ENCODE measurements around the gene SLC44A5.

DNA sequence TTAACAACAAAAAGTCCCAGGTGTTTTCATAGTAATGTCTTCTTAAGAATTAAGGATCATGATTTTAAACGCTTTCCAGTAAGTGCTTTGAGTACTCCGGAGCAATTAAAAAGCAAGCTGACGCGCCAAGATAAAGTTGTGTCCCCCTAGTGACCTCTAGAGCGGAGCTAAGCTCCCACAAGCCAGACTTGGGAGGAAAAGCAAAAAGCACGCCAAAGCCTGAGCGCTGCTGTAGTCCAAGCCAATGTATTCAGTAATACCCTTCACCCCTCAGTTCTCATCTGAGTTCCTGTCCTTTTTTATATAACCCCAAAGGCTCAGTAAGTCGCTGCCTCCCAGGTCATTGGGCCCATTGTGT is 3.5 kb upstream of the SLC44A5 start:
- TF ChIP-seq POLR2A (IDR thresholded peaks at IDR 0.05; ENCODE audit: low read depth, low read length) = no peak
- TF ChIP-seq TAF1 (IDR thresholded peaks at IDR 0.05; ENCODE audit: borderline replicate concordance, low read depth, low read length) = no peak
- TF ChIP-seq POLR2AphosphoS5 (IDR thresholded peaks at IDR 0.05; ENCODE audit: low read depth, low read length) = no peak
